ENCODE measurements around the gene UAP1.

UAP1 gene

DNA sequence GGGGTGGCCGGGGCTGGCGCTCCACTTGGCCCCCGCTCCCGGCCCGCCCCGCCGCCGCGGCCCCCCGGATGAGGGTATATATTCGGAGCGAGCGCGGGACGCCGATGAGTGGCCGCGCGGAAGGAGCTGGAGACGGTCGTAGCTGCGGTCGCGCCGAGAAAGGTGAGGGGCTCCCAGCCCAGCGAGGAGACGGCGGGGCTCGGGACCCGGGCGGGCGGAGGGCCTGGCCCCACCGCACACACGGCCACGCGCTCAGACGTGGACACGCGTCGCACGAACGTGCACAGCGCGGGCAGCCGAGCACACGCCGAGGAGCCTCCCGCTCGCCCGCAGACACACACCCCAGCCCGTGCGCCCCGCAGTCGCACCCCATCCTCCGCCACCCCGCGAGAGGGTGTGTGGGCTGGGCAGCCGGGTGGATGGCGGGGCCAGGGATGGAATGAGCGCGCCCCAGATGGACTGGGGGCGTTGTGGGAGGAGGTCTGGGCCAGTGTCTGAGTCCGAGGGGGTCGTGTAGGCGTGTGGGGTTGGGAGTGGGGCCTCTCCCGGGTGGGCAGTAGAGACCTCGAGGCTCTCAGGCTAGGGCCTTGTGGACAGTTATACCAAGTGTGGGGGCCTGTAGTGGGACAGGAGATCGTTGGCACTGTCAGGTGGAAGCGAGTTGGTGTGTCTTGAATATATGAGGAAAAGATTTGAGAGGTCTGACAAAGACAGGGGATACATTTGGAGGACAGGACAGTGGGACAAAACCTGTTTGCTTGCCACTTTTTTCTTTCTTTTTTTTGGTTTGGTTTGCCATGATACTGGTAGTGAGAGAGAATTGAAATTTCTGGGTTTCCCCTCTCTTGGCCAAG, at the start of gene UAP1:
UAP1 (plus strand) TSS at position 107 of the 854 bp plus-strand sequence. CDS start 4,347 bp downstream, outside the sequence.
- Histone ChIP-seq H3K27ac (ENCODE audit: low read length) (no peak within 1 kb of the TSS), H3K36me3 (ENCODE audit: control insufficient read depth, low read depth, low read length) (no peaks in the 10 kb centered on the region)

GRCh38 chr1:162527314-162527713, 34.2 kb upstream of the UAP1 start:
- H3K9me3 ChIP-seq (ENCODE audit: control insufficient read depth, low read depth, low read length), result no peaks in the 10 kb centered on the region
- peaks cover 25% of the 10 kb centered on the region for H3K36me3 ChIP-seq (ENCODE audit: control insufficient read depth, low read depth, low read length)
- H3K27me3 ChIP-seq (ENCODE audit: control insufficient read depth, insufficient read depth, low read length), result no peaks in the 10 kb centered on the region
- no peak overlapping the region for H3K27ac ChIP-seq (ENCODE audit: low read length)
- H3K4me1 ChIP-seq (ENCODE audit: control insufficient read depth, low read depth, low read length), result peaks cover 9% of the 10 kb centered on the region
- no peak overlapping the region for H3K9ac ChIP-seq (ENCODE audit: low read length)
- H3K4me3 ChIP-seq (ENCODE audit: low read length), result no peak overlapping the region

More for the DNA sequence above, at the start of gene UAP1:
- H3K4me3 ChIP-seq (ENCODE audit: low read length), result peak within 1 kb of the TSS; percentile 78
- peaks cover 9% of the 10 kb centered on the region for H3K27me3 ChIP-seq (ENCODE audit: control insufficient read depth, insufficient read depth, low read length)
- H3K9ac ChIP-seq (ENCODE audit: low read length), result peak within 1 kb of the TSS; percentile 67
- no peaks in the 10 kb centered on the region for H3K9me3 ChIP-seq (ENCODE audit: control insufficient read depth, low read depth, low read length)
- peaks cover 13% of the 10 kb centered on the region for H3K4me1 ChIP-seq (ENCODE audit: control insufficient read depth, low read depth, low read length)

GRCh38 chr1:162530307-162530987, 31.1 kb upstream of the UAP1 start:
- no peaks in the 10 kb centered on the region for H3K9me3 ChIP-seq (ENCODE audit: control insufficient read depth, low read depth, low read length)
- H3K36me3 ChIP-seq (ENCODE audit: control insufficient read depth, low read depth, low read length), result peaks cover 7% of the 10 kb centered on the region
- H3K4me1 ChIP-seq (ENCODE audit: control insufficient read depth, low read depth, low read length), result peaks cover 9% of the 10 kb centered on the region
- H3K9ac ChIP-seq (ENCODE audit: low read length), result no peak overlapping the region
- H3K27me3 ChIP-seq (ENCODE audit: control insufficient read depth, insufficient read depth, low read length), result no peaks in the 10 kb centered on the region
- no peak overlapping the region for H3K27ac ChIP-seq (ENCODE audit: low read length)
- no peak overlapping the region for H3K4me3 ChIP-seq (ENCODE audit: low read length)

DNA sequence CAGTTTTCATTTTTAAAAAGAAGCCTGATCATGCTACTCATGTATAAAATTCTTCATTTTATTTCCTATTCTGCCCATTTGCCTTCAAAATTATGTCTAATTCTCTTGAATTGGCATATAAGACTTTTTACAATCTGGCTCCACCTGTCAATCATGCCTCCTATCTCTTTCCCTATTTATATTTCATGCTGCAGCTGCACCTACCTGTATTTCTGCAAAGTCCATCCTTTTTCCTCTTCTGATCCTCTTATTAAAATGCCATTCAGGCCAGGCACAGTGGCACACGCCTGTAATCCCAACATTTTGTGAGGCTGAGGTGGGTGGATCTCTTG, 30.6 kb upstream of the UAP1 start:
- H3K4me1 ChIP-seq (ENCODE audit: control insufficient read depth, low read depth, low read length), result peaks cover 9% of the 10 kb centered on the region
- no peak overlapping the region for H3K27ac ChIP-seq (ENCODE audit: low read length)
- H3K9me3 ChIP-seq (ENCODE audit: control insufficient read depth, low read depth, low read length), result no peaks in the 10 kb centered on the region
- peaks cover 5% of the 10 kb centered on the region for H3K36me3 ChIP-seq (ENCODE audit: control insufficient read depth, low read depth, low read length)
- no peak overlapping the region for H3K9ac ChIP-seq (ENCODE audit: low read length)
- H3K27me3 ChIP-seq (ENCODE audit: control insufficient read depth, insufficient read depth, low read length), result no peaks in the 10 kb centered on the region
- no peak overlapping the region for H3K4me3 ChIP-seq (ENCODE audit: low read length)

DNA sequence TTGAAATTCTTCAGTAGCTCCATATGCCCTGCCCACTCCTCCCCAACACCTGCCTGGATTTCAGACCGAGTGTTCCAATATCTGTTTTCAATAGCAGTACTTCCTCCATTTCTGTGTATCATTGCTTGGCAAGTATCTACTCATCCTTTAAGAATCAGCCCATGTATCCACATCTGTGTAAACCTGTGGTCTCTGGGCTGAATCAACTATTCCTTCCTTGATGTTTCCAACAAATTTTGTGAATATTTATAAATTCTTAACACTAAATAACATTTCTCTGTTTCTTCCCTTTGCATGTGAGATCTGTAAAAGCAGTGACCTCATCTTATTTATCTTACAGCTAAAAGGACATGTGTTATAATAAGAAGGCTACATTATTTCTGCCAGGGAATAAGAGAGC, 26.0 kb upstream of the UAP1 start:
- Histone ChIP-seq H3K27ac (ENCODE audit: low read length) (no peak overlapping the region), H3K36me3 (ENCODE audit: control insufficient read depth, low read depth, low read length) (no peaks in the 10 kb centered on the region), H3K9ac (ENCODE audit: low read length) (no peak overlapping the region), H3K4me1 (ENCODE audit: control insufficient read depth, low read depth, low read length) (peaks cover 2% of the 10 kb centered on the region), H3K9me3 (ENCODE audit: control insufficient read depth, low read depth, low read length) (no peaks in the 10 kb centered on the region), H3K4me3 (ENCODE audit: low read length) (no peak overlapping the region), H3K27me3 (ENCODE audit: control insufficient read depth, insufficient read depth, low read length) (no peaks in the 10 kb centered on the region)

DNA sequence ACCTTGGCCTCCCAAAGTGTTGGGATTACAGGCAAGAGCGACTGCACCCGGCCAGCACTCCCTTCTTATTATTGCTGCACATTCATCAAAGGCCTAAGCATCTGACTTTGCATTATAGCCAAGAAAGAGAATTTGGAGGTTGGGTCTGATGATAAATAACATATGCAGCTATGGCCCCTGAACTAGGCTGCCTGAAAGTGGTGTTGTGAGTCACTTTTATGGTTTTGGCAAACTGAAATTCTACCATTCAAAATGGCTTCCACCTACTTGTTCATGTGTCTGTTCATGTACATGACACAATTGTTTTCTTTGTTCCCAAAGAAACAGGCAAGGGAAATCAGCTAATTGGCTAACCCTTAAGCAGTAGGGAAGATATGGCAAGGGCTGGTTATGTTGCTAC, 25.0 kb upstream of the UAP1 start:
- Histone ChIP-seq H3K27me3 (ENCODE audit: control insufficient read depth, insufficient read depth, low read length) (no peaks in the 10 kb centered on the region), H3K36me3 (ENCODE audit: control insufficient read depth, low read depth, low read length) (no peaks in the 10 kb centered on the region), H3K9me3 (ENCODE audit: control insufficient read depth, low read depth, low read length) (no peaks in the 10 kb centered on the region), H3K4me1 (ENCODE audit: control insufficient read depth, low read depth, low read length) (no peaks in the 10 kb centered on the region), H3K27ac (ENCODE audit: low read length) (no peak overlapping the region), H3K9ac (ENCODE audit: low read length) (no peak overlapping the region), H3K4me3 (ENCODE audit: low read length) (no peak overlapping the region)

GRCh38 chr1:162537216-162537615, 24.3 kb upstream of the UAP1 start:
- Histone ChIP-seq H3K9ac (ENCODE audit: low read length) (no peak overlapping the region), H3K4me3 (ENCODE audit: low read length) (no peak overlapping the region), H3K27me3 (ENCODE audit: control insufficient read depth, insufficient read depth, low read length) (no peaks in the 10 kb centered on the region), H3K36me3 (ENCODE audit: control insufficient read depth, low read depth, low read length) (no peaks in the 10 kb centered on the region), H3K4me1 (ENCODE audit: control insufficient read depth, low read depth, low read length) (no peaks in the 10 kb centered on the region), H3K27ac (ENCODE audit: low read length) (no peak overlapping the region), H3K9me3 (ENCODE audit: control insufficient read depth, low read depth, low read length) (no peaks in the 10 kb centered on the region)

GRCh38 chr1:162538815-162539431, 22.6 kb upstream of the UAP1 start:
- Histone ChIP-seq H3K27ac (ENCODE audit: low read length) (no peak overlapping the region), H3K9ac (ENCODE audit: low read length) (no peak overlapping the region), H3K27me3 (ENCODE audit: control insufficient read depth, insufficient read depth, low read length) (no peaks in the 10 kb centered on the region), H3K4me3 (ENCODE audit: low read length) (no peak overlapping the region), H3K9me3 (ENCODE audit: control insufficient read depth, low read depth, low read length) (no peaks in the 10 kb centered on the region), H3K36me3 (ENCODE audit: control insufficient read depth, low read depth, low read length) (no peaks in the 10 kb centered on the region), H3K4me1 (ENCODE audit: control insufficient read depth, low read depth, low read length) (no peaks in the 10 kb centered on the region)

DNA sequence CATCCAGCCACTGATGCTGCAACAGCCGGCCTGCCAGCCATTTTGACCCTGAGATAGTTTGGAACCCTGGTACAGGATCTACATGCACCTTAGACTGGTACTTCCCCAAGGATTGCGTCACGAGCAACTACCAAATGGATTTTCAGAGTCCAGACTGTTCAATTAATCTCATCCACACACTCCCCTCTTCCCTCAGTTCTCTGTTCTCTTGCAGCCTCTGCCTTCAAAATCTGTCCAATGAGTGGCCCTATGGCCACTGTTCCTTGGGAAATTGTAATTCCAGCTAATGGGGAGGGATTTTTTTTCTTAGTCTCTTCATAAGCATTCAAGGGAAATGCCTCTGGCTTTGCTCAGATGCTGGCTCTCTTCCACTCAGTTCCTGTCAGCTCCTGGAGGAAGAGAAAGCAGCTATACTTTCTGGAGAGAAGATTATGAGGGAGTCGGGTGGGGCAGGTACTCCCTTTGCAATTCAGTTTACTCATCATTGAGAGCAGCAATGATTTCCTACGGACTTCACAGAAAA, 19.8 kb upstream of the UAP1 start:
- H3K27ac ChIP-seq (ENCODE audit: low read length), result no peak overlapping the region
- H3K4me1 ChIP-seq (ENCODE audit: control insufficient read depth, low read depth, low read length), result no peaks in the 10 kb centered on the region
- no peaks in the 10 kb centered on the region for H3K27me3 ChIP-seq (ENCODE audit: control insufficient read depth, insufficient read depth, low read length)
- no peaks in the 10 kb centered on the region for H3K36me3 ChIP-seq (ENCODE audit: control insufficient read depth, low read depth, low read length)
- no peak overlapping the region for H3K9ac ChIP-seq (ENCODE audit: low read length)
- no peak overlapping the region for H3K4me3 ChIP-seq (ENCODE audit: low read length)
- H3K9me3 ChIP-seq (ENCODE audit: control insufficient read depth, low read depth, low read length), result no peaks in the 10 kb centered on the region

- no peaks in the 10 kb centered on the region for H3K27me3 ChIP-seq (ENCODE audit: control insufficient read depth, insufficient read depth, low read length)
Measured at GRCh38 chr1:162543228-162543627, 18.3 kb upstream of the UAP1 start.

GRCh38 chr1:162548170-162548569, 13.4 kb upstream of the UAP1 start:
- H3K4me3 ChIP-seq (ENCODE audit: low read length), result no peak overlapping the region
- H3K27ac ChIP-seq (ENCODE audit: low read length), result no peak overlapping the region
- no peaks in the 10 kb centered on the region for H3K4me1 ChIP-seq (ENCODE audit: control insufficient read depth, low read depth, low read length)
- H3K27me3 ChIP-seq (ENCODE audit: control insufficient read depth, insufficient read depth, low read length), result no peaks in the 10 kb centered on the region
- no peaks in the 10 kb centered on the region for H3K9me3 ChIP-seq (ENCODE audit: control insufficient read depth, low read depth, low read length)
- H3K9ac ChIP-seq (ENCODE audit: low read length), result no peak overlapping the region
- no peaks in the 10 kb centered on the region for H3K36me3 ChIP-seq (ENCODE audit: control insufficient read depth, low read depth, low read length)

More at GRCh38 chr1:162543228-162543627, 18.3 kb upstream of the UAP1 start:
- no peak overlapping the region for H3K9ac ChIP-seq (ENCODE audit: low read length)
- H3K4me3 ChIP-seq (ENCODE audit: low read length), result no peak overlapping the region
- no peak overlapping the region for H3K27ac ChIP-seq (ENCODE audit: low read length)
- H3K36me3 ChIP-seq (ENCODE audit: control insufficient read depth, low read depth, low read length), result no peaks in the 10 kb centered on the region
- H3K9me3 ChIP-seq (ENCODE audit: control insufficient read depth, low read depth, low read length), result no peaks in the 10 kb centered on the region
- no peaks in the 10 kb centered on the region for H3K4me1 ChIP-seq (ENCODE audit: control insufficient read depth, low read depth, low read length)
